ENCODE measurements around the gene TMPRSS11F.
"Not testable (repeated sequence)": the region's sequence is repeated elsewhere in the genome, so short reads cannot be mapped to it uniquely, and the experiment has no call there.

TMPRSS11F gene

GRCh38 chr4:68129793-68130192 lies at the start of gene TMPRSS11F:
Gene TMPRSS11F (minus strand): TSS chr4:68129869. CDS start chr4:68129820, 49 bp downstream.
- no peak for DNase-seq

- DNase-seq: no peak
These were observed 47.2 kb upstream of the TMPRSS11F start for GRCh38 chr4:68176904-68177303.

GRCh38 chr4:68176500-68176899 lies 46.8 kb upstream of the TMPRSS11F start:
- no peak for DNase-seq

GRCh38 chr4:68175562-68176155 lies 46.0 kb upstream of the TMPRSS11F start:
- DNase-seq: peak; percentile 52

GRCh38 chr4:68174389-68174788 lies 44.7 kb upstream of the TMPRSS11F start:
- DNase-seq: not testable (repeated sequence)

GRCh38 chr4:68172147-68172546 lies 42.5 kb upstream of the TMPRSS11F start:
- not testable (repeated sequence) for DNase-seq

- no peak for DNase-seq
These were observed 38.0 kb upstream of the TMPRSS11F start for GRCh38 chr4:68167706-68168105.

- no peak for DNase-seq
These were observed 37.5 kb upstream of the TMPRSS11F start for GRCh38 chr4:68167166-68167565.

GRCh38 chr4:68163754-68164153 lies 34.1 kb upstream of the TMPRSS11F start:
- no peak for DNase-seq

GRCh38 chr4:68162196-68162595 lies 32.5 kb upstream of the TMPRSS11F start:
- DNase-seq: no peak

GRCh38 chr4:68152411-68152810 lies 22.7 kb upstream of the TMPRSS11F start:
- DNase-seq: no peak

GRCh38 chr4:68148800-68149685 lies 19.4 kb upstream of the TMPRSS11F start:
- DNase-seq: no peak

- no peak for DNase-seq
These were observed 17.4 kb upstream of the TMPRSS11F start for GRCh38 chr4:68147079-68147478.

- no peak for DNase-seq
These were observed 15.6 kb upstream of the TMPRSS11F start for GRCh38 chr4:68145261-68145660.

- DNase-seq: peak; percentile 0
These were observed 12.2 kb upstream of the TMPRSS11F start for GRCh38 chr4:68141852-68142251.

- no peak for DNase-seq
These were observed 2.7 kb upstream of the TMPRSS11F start for GRCh38 chr4:68132342-68132741.

GRCh38 chr4:68124262-68124661 lies 5.4 kb downstream of the TMPRSS11F start:
- DNase-seq: no peak

GRCh38 chr4:68123525-68123924 lies 6.1 kb downstream of the TMPRSS11F start:
- no peak for DNase-seq

- no peak for DNase-seq
These were observed 9.7 kb downstream of the TMPRSS11F start for GRCh38 chr4:68119921-68120320.

GRCh38 chr4:68110441-68110840 lies 19.2 kb downstream of the TMPRSS11F start:
- no peak for DNase-seq

- DNase-seq: no peak
These were observed 19.8 kb downstream of the TMPRSS11F start for GRCh38 chr4:68109868-68110267.

GRCh38 chr4:68082758-68083157 lies 46.9 kb downstream of the TMPRSS11F start:
- no peak for DNase-seq

- no peak for DNase-seq
These were observed 49.7 kb downstream of the TMPRSS11F start for GRCh38 chr4:68079928-68080327.

- no peak for DNase-seq
These were observed 51.9 kb downstream of the TMPRSS11F start for GRCh38 chr4:68077737-68078136.
